GM11168 (cell line): ENCODE measurements around the gene REST.
"Not testable (repeated sequence)": the region's sequence is repeated elsewhere in the genome, so short reads cannot be mapped to it uniquely, and the experiment has no call there.

Source experiments
- in situ Hi-C: fragments of 300-500 bp; cut with MboI; formaldehyde crosslinking; loops from one replicate; pipeline ENCODE4 v1.12.0; 2022; ENCODE audit warnings: low sequenced_read_pairs; ENCODE audit not compliant: unreplicated experiment

REST gene

GRCh38 chr4:56908206-56909085 is 746 bp downstream of the REST start:
- in situ Hi-C loops = no loop called here

- in situ Hi-C loops = no loop called here
These were observed 1.6 kb downstream of the REST start for GRCh38 chr4:56909086-56909894.

DNA sequence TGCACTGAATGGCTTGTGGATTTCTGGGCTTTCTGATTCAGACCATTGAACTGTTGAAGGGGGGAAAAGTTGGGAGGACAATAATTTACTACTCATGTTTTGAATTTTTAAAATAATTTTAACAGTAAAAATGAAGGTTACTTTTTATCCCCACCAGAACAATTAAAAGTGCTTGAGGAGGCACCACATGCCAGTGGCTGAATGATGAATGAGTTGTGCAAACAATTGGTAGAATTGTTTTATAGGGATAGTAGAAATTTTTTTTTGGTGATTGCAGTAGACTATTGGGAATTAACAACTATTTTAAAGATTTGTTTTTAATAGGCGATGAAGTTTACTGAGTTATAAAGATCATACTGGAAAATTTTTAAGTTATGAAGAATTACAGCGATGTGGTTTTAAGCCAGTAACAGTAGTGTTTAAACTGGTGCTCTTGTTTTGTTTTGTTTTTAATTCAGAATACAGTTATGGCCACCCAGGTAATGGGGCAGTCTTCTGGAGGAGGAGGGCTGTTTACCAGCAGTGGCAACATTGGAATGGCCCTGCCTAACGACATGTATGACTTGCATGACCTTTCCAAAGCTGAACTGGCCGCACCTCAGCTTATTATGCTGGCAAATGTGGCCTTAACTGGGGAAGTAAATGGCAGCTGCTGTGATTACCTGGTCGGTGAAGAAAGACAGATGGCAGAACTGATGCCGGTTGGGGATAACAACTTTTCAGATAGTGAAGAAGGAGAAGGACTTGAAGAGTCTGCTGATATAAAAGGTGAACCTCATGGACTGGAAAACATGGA is 2.7 kb downstream of the REST start:
- in situ Hi-C loops = no loop called here

DNA sequence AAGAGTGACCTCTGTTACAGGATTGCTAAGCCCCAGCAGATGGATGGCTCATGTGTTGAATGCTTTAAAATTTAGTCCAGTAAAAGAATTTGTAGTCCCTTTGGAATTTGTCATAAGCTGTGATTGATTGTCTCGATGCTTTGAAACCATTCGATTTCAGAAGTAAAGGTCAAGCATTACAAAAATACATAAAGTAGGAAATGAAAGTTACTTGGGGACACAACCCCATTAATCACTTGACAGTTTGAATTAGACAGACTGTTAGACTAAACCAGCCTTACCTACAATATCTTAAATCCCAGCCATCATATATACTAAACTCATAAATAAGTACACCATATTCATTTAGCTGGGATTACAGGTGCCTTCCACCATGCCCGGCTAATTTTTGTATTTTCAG is 6.6 kb downstream of the REST start:
- in situ Hi-C loops = no loop called here

DNA sequence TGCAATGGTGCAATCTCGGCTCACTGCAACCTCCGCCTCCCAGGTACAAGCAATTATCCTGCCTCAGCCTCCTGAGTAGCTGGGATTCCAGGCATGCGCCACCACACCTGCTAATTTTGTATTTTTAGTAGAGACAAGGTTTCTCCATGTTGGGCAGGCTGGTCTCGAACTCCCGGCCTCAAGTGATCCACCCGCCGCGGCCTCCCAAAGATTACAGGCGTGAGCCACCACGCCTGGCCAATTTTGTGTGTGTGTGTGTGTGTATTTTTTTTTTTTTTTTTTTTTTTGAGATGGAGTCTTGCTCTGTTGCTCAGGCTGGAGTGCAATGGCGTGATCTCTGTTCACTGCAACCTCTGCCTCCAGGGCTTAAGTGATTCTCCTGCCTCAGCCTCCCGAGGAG is 7.3 kb downstream of the REST start:
- in situ Hi-C loops = not testable (repeated sequence)

- in situ Hi-C loops = no loop called here
These were observed 19.5 kb downstream of the REST start for GRCh38 chr4:56927196-56927595.

- in situ Hi-C loops = no loop called here
These were observed 22.9 kb downstream of the REST start for GRCh38 chr4:56930638-56931037.

DNA sequence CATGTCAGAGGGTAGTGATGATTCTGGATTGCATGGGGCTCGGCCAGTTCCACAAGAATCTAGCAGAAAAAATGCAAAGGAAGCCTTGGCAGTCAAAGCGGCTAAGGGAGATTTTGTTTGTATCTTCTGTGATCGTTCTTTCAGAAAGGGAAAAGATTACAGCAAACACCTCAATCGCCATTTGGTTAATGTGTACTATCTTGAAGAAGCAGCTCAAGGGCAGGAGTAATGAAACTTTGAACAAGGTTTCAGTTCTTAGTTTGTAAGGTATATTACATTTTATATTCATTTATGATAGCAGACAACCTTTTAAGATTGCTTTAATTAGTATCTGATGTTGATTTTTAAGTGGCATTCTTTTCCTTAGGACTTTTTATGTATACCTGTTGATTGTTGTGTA is 24.2 kb downstream of the REST start:
- in situ Hi-C loops = no loop called here

DNA sequence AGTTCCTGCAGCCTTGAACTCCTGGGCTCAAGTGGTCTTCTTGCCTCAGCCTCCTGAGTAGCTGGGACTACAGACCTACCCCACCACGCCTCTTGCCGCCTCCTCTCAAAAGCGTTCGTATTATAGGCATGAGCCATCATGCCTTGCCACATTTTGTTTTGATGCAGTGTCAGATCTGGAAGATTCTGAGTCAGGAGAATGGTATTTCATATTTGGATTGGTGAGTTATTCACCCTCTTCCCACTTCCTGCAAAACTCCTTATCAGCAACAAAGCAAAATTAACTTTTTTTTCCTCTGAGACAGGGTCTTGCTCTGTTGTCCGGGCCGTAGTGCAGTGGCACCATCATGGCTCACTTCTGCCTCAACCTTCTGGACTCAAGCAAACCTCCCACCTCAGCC is 29.6 kb downstream of the REST start:
- in situ Hi-C loops = no loop called here

DNA sequence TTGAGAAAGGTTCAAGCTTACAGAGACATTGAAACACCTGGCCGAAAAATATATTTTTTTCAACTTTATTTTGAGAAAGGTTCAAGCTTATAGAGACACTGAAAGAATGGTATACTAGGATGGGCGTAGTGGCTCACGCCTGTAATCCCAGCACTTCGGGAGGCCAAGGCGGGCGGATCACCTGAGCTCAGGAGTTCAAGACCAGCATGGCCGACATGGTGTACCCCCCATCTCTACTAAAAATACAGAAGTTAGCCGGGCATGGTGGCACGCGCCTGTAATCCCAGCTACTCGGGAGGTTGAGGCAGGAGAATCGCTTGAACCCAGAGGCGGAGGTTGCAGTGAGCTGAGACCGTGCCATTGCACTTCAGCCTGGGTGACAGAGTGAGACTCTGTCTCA is 32.1 kb downstream of the REST start:
- in situ Hi-C loops = not testable (repeated sequence)

GRCh38 chr4:56940403-56940802 is 32.7 kb downstream of the REST start:
- in situ Hi-C loops = no loop called here

GRCh38 chr4:56940971-56941370 is 33.3 kb downstream of the REST start:
- in situ Hi-C loops = no loop called here

GRCh38 chr4:56941403-56941802 is 33.7 kb downstream of the REST start:
- in situ Hi-C loops = no loop called here

GRCh38 chr4:56953680-56954520 is 46.2 kb downstream of the REST start:
- in situ Hi-C loops = no loop called here

- in situ Hi-C loops = no loop called here
These were observed 50.4 kb downstream of the REST start for GRCh38 chr4:56958111-56958517.

DNA sequence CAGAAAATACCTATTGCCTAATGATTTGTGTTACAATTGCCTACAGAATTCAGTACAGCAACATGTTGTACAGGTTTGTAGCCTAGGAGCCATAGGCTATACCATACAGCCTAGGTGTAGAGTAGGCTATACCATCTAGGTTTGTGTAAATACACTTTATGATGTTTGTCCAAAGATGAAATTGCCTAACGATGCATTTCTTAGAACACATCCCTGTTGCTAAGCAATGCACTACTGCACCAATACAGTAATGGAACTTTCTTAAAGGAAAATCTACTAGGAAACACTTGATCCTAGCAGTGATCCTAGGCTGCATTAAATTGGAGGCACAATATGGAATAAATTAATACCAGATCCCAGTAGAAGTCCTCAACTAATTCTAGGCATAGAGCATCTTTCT is 51.4 kb downstream of the REST start:
- in situ Hi-C loops = no loop called here

DNA sequence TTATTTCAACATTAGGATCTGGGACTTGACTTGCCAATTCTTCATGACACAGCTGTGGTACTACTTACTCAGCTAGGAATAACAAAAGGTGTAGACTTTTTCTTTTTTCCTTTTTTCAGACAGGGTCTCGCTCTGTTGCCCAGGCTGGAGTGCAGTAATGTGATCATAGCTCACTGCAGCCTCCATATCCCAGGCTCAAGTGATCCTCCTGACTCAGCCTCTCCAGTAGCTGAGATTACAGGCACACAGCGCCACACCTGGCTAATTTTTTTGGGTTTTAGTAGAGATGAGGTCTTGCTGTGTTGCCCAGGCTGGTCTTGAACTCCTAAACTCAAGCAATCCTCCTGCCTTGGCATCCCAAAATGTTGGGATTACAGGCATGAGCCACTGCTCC is 53.4 kb downstream of the REST start:
- in situ Hi-C loops = no loop called here

GRCh38 chr4:56971383-56971782 is 63.7 kb downstream of the REST start:
- in situ Hi-C loops = no loop called here

GRCh38 chr4:56972389-56972788 is 64.7 kb downstream of the REST start:
- in situ Hi-C loops = no loop called here

- in situ Hi-C loops = no loop called here
These were observed 65.1 kb downstream of the REST start for GRCh38 chr4:56972809-56973208.
